ENCODE results near the gene NOP16. TPM values are rescaled to one million over a fixed set of nuclear protein-coding genes. Genes with fewer than 3 reads are reported as not detected.
A peak's percentile ranks its signal among the peaks of the same experiment; 100 is the strongest.

The NOP16 gene
- total and polyA plus RNA-seq, 2 experiments from 2014 or later: 15.2 to 68.7 TPM

DNA sequence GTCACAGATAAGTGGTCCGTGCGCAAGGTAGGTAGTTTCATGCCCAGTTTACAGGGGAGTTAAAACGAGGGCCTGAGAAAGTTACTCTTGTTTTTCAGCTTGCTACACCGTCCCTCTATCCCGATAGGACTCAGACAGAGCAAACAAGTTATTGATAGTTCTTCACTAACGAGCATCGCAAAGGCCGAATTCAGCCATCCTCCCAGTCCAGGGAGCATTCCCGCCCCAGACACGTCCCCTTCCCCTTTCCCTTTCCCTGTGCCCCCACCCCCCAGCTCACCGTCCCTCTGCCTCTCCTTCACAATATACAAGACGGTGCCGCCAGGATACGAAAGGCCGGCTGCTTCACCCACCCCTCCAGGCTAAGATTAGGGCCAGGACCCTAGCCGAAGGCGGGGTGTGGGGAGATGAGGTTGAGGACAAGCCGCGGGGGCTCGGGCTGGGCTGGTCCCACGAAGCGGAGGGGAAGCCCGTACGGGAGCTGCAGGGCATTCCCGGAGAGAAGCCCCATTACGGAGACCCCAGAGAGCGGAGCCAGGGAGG, 27.4 kb downstream of the NOP16 start:
- TF ChIP-seq EZH2phosphoT487 (IDR thresholded peaks at IDR 0.05; ENCODE audit: insufficient read depth, low read depth): no peak
- TF ChIP-seq EZH2 (IDR thresholded peaks at IDR 0.05; ENCODE audit: insufficient read depth, poor library complexity, severe bottlenecking): no peak
- Histone ChIP-seq H3K9me3 (ENCODE audit: low read depth) (no peaks in the 10 kb centered on the region), H3K4me3 (peak overlapping the region; percentile 96), H3F3A (ENCODE audit: insufficient read depth) (no peaks in the 10 kb centered on the region), H3K9ac (peak overlapping the region; percentile 93), H3K27me3 (replicated peaks; ENCODE audit: insufficient read depth) (no peaks in the 10 kb centered on the region), H3K79me2 (ENCODE audit: insufficient read depth) (peaks cover 56% of the 10 kb centered on the region), H3K27ac (peak overlapping the region; percentile 36; the same call in 1 of the 2 replicates), H3K4me1 (ENCODE audit: insufficient read depth) (no peaks in the 10 kb centered on the region), H3K9me2 (ENCODE audit: insufficient read depth) (no peaks in the 10 kb centered on the region), H4K20me1 (ENCODE audit: insufficient read depth) (no peaks in the 10 kb centered on the region), H3K36me3 (ENCODE audit: low read depth) (peaks cover 23% of the 10 kb centered on the region; the same call in 1 of the 2 replicates), H2AFZ (peak overlapping the region; percentile 93), H3K4me2 (ENCODE audit: unreplicated experiment) (peak overlapping the region; percentile 91)
- 3% methylated on average over 27 of the region's 27 CpGs for WGBS, 2 experiments (ENCODE audit: low coverage in 1 of 2, low lambda C conversion rate in 2 of 2, missing lambda C conversion rate in 2 of 2)
- in situ Hi-C loops (cut with MboI): no loop called here
- DNase-seq: peak; percentile 52

DNA sequence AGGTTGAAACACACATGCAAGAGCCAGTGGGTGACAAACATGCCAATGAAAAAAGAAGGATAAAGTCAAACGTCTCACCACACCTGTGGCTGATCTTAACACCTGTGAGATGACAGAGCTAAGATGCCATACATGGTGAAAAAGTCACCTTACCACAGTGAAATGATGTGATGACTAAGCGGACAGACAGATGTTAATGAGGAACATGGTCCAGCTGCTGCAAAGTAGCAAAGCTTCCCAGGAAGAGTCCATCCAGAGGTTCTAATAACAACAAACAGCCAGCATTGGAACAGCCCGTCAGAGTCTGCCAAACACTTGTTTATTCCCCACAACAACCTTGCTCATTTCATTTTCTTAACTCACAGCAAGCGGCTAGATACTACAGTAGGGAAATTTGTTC, 28.7 kb downstream of the NOP16 start:
- H3K27me3 ChIP-seq (replicated peaks; ENCODE audit: insufficient read depth): no peaks in the 10 kb centered on the region
- H3K79me2 ChIP-seq (ENCODE audit: insufficient read depth): peaks cover 69% of the 10 kb centered on the region
- H3K9me2 ChIP-seq (ENCODE audit: insufficient read depth): no peaks in the 10 kb centered on the region
- in situ Hi-C loops (cut with MboI): no loop called here
- peak overlapping the region; percentile 96; the same call in 1 of the 2 replicates for H3K4me3 ChIP-seq
- peak; percentile 30 for DNase-seq
- no peak overlapping the region for H2AFZ ChIP-seq
- H3K4me1 ChIP-seq (ENCODE audit: insufficient read depth): no peaks in the 10 kb centered on the region
- H3K27ac ChIP-seq: no peak overlapping the region
- H3F3A ChIP-seq (ENCODE audit: insufficient read depth): no peaks in the 10 kb centered on the region
- H4K20me1 ChIP-seq (ENCODE audit: insufficient read depth): no peaks in the 10 kb centered on the region
- peak overlapping the region; percentile 91 for H3K4me2 ChIP-seq (ENCODE audit: unreplicated experiment)
- H3K36me3 ChIP-seq (ENCODE audit: low read depth): peaks cover 24% of the 10 kb centered on the region; the same call in 1 of the 2 replicates
- H3K9ac ChIP-seq: no peak overlapping the region
- no peaks in the 10 kb centered on the region for H3K9me3 ChIP-seq (ENCODE audit: low read depth)
- 66 to 69% methylated on average over 4 of the region's 4 CpGs for WGBS, 2 experiments (ENCODE audit: low coverage in 1 of 2, low lambda C conversion rate in 2 of 2, missing lambda C conversion rate in 2 of 2)
- TF ChIP-seq EZH2 (IDR thresholded peaks at IDR 0.05; ENCODE audit: insufficient read depth, poor library complexity, severe bottlenecking) (no peak), EZH2phosphoT487 (IDR thresholded peaks at IDR 0.05; ENCODE audit: insufficient read depth, low read depth) (no peak)

DNA sequence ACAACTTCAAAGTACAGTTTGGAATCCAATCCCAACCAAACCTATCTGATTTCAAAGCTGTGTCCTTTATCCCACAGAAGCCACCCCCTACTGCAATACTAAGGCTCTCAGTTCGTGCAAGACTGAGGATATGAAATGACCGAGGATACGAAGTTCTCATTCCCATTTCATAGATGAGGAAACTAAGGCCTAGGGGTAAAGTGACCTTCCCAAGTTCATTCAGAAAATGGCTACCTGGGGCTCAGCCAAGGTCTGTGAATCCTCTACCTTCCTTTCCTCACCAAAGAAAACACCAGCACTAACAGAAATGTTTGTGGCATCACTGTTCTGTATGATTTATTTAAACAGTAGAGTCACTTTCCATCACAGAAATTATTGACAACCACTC, 32.2 kb downstream of the NOP16 start:
- Histone ChIP-seq H3K36me3 (ENCODE audit: low read depth) (peaks cover 50% of the 10 kb centered on the region; the same call in 1 of the 2 replicates), H3K79me2 (ENCODE audit: insufficient read depth) (peaks cover 100% of the 10 kb centered on the region), H2AFZ (no peak overlapping the region), H3K27me3 (replicated peaks; ENCODE audit: insufficient read depth) (no peaks in the 10 kb centered on the region), H3K4me3 (no peak overlapping the region), H3K4me2 (ENCODE audit: unreplicated experiment) (no peak overlapping the region), H3K9me2 (ENCODE audit: insufficient read depth) (no peaks in the 10 kb centered on the region), H3K4me1 (ENCODE audit: insufficient read depth) (no peaks in the 10 kb centered on the region), H3K9me3 (ENCODE audit: low read depth) (no peaks in the 10 kb centered on the region), H3K27ac (no peak overlapping the region), H4K20me1 (ENCODE audit: insufficient read depth) (0 out of 2 replicates have a peak, but pooled peaks cover 15% of the 10 kb centered on the region), H3K9ac (no peak overlapping the region), H3F3A (ENCODE audit: insufficient read depth) (no peaks in the 10 kb centered on the region)
- TF ChIP-seq EZH2phosphoT487 (IDR thresholded peaks at IDR 0.05; ENCODE audit: insufficient read depth, low read depth) (no peak), EZH2 (IDR thresholded peaks at IDR 0.05; ENCODE audit: insufficient read depth, poor library complexity, severe bottlenecking) (no peak)
- WGBS, 2 experiments (ENCODE audit: low coverage in 1 of 2, low lambda C conversion rate in 2 of 2, missing lambda C conversion rate in 2 of 2): 92 to 94% methylated on average over 3 of the region's 3 CpGs
- in situ Hi-C loops (cut with MboI): no loop called here
- no peak for DNase-seq

DNA sequence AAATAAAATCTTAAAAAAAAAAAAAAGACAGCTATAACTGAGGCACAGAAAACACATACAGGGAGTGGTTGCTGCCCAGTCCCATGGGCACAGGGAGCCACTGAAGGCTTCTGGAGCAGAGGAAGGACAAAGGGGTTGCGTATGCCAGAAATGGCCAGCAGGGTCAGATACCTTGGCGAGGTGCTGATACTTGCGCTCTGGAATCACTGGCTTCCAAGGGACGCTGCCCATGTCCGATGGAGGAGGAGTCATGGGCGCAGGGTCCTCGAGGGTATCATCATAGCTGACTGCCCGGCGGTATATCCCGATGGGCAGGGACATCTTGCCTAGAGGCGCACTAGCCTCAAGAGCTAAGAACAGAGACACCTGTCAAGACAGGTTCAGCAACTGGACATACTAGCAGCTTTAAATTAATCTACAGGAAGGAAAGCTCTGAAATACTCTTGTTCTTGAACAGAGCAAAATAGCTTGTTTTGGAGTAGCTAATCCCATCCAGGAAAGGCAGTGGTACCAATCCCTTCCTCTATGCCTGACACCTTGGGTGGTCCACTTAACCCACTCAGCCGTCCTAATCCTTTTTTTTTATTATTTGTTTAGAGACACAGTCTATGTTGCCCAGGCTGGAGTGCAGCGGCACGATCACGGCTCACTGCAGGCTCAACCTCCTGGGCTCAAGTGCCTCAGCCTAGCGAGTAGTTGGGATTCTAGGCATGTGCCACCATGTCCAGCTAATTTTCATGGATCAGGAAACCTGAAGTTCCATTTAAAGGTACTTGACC, 32.8 kb downstream of the NOP16 start:
- H3K9me2 ChIP-seq (ENCODE audit: insufficient read depth): no peaks in the 10 kb centered on the region
- no peak overlapping the region for H3K27ac ChIP-seq
- no peak overlapping the region for H2AFZ ChIP-seq
- H3K9ac ChIP-seq: no peak overlapping the region
- H3K9me3 ChIP-seq (ENCODE audit: low read depth): no peaks in the 10 kb centered on the region
- H3F3A ChIP-seq (ENCODE audit: insufficient read depth): no peaks in the 10 kb centered on the region
- peaks cover 100% of the 10 kb centered on the region for H3K79me2 ChIP-seq (ENCODE audit: insufficient read depth)
- H3K4me1 ChIP-seq (ENCODE audit: insufficient read depth): no peaks in the 10 kb centered on the region
- H3K4me2 ChIP-seq (ENCODE audit: unreplicated experiment): no peak overlapping the region
- no peaks in the 10 kb centered on the region for H3K27me3 ChIP-seq (replicated peaks; ENCODE audit: insufficient read depth)
- WGBS, 2 experiments (ENCODE audit: low coverage in 1 of 2, low lambda C conversion rate in 2 of 2, missing lambda C conversion rate in 2 of 2): 95 to 97% methylated on average over 16 of the region's 16 CpGs
- no peak overlapping the region for H3K4me3 ChIP-seq
- DNase-seq: no peak
- H4K20me1 ChIP-seq (ENCODE audit: insufficient read depth): 0 out of 2 replicates have a peak, but pooled peaks cover 15% of the 10 kb centered on the region
- in situ Hi-C loops (cut with MboI): no loop called here
- peaks cover 53% of the 10 kb centered on the region; the same call in 1 of the 2 replicates for H3K36me3 ChIP-seq (ENCODE audit: low read depth)
- TF ChIP-seq EZH2 (IDR thresholded peaks at IDR 0.05; ENCODE audit: insufficient read depth, poor library complexity, severe bottlenecking) (no peak), EZH2phosphoT487 (IDR thresholded peaks at IDR 0.05; ENCODE audit: insufficient read depth, low read depth) (no peak)

All from GM23248 (cell line).